GM18517 (cell line): ENCODE measurements around the gene GEN1.

Experiments
- ATAC-seq: cut with Tn5 transposase; IDR thresholded peaks from one replicate; pipeline ENCODE4 v1.9.1; 2021; ENCODE audit warnings: mild to moderate bottlenecking, moderate library complexity; ENCODE audit not compliant: unreplicated experiment

GEN1 gene

GRCh38 chr2:17793803-17794354 lies 39.9 kb downstream of the GEN1 start:
- ATAC-seq, result no peak

GRCh38 chr2:17795309-17795708 lies 41.4 kb downstream of the GEN1 start:
- no peak for ATAC-seq

GRCh38 chr2:17798338-17798737 lies 44.4 kb downstream of the GEN1 start:
- ATAC-seq, result no peak

- ATAC-seq, result no peak
These were observed 45.6 kb downstream of the GEN1 start for GRCh38 chr2:17799301-17800120.

- ATAC-seq, result no peak
These were observed 46.3 kb downstream of the GEN1 start for GRCh38 chr2:17800219-17800618.

GRCh38 chr2:17800693-17801458 lies 46.9 kb downstream of the GEN1 start:
- no peak for ATAC-seq

GRCh38 chr2:17803497-17803896 lies 49.6 kb downstream of the GEN1 start:
- no peak for ATAC-seq

GRCh38 chr2:17804358-17804757 lies 50.4 kb downstream of the GEN1 start:
- peak; percentile 83 for ATAC-seq

- no peak for ATAC-seq
These were observed 51.2 kb downstream of the GEN1 start for GRCh38 chr2:17805166-17805565.

GRCh38 chr2:17805717-17806363 lies 51.9 kb downstream of the GEN1 start:
- ATAC-seq, result no peak

- ATAC-seq, result peak; percentile 59
These were observed 59.2 kb downstream of the GEN1 start for GRCh38 chr2:17813010-17813741.

GRCh38 chr2:17813742-17814473 lies 60.0 kb downstream of the GEN1 start:
- ATAC-seq, result peak; percentile 91

GRCh38 chr2:17814601-17815000 lies 60.7 kb downstream of the GEN1 start:
- ATAC-seq, result no peak

GRCh38 chr2:17815468-17816184 lies 61.7 kb downstream of the GEN1 start:
- no peak for ATAC-seq

GRCh38 chr2:17816396-17817245 lies 62.7 kb downstream of the GEN1 start, which contains the start of gene MSGN1:
Gene MSGN1 (plus strand): TSS chr2:17816460. CDS start chr2:17816519, 59 bp downstream.
- ATAC-seq, result no peak

- no peak for ATAC-seq
These were observed 64.4 kb downstream of the GEN1 start for GRCh38 chr2:17818235-17818815.

- ATAC-seq, result no peak
These were observed 67.1 kb downstream of the GEN1 start for GRCh38 chr2:17821080-17821479.
